GM12878 (cell line): Measurements from ENCODE around the gene HRG. TPM values are rescaled to one million over a fixed set of nuclear protein-coding genes. Genes with fewer than 3 reads are reported as not detected.

Source experiments
- ATAC-seq: fragments of 200-7000 bp; cut with Tn5 transposase; 3 replicates; pipeline ENCODE4 v1.9.1; 2020; ENCODE audit warnings: mild to moderate bottlenecking, moderate library complexity
- BruUV-seq: library from RNA; stranded (reverse); fragments of 400-500 nt; replicated peaks from 2 replicates; lab custom pipeline; 2021; lab: Mats Ljungman, UMichigan
- CTCF ChIA-PET: fragments of 300-600 bp; sonication (Branson Sonifier 250); formaldehyde crosslinking; extraction: SDS; loops from one replicate; lab custom pipeline; 2021; ENCODE audit warnings: inconsistent platforms; lab: Yijun Ruan, JAX
- POLR2A ChIA-PET: fragments of 350-600 bp; formaldehyde crosslinking; extraction: SDS; loops from one replicate; lab custom pipeline; 2021; ENCODE audit warnings: inconsistent platforms; lab: Charles Lee
- RAD21 ChIA-PET: fragments of 300-600 bp; sonication (Branson Sonifier 250); formaldehyde crosslinking; loops from one replicate; lab custom pipeline; 2023; ENCODE audit warnings: antibody characterized with exemption; ENCODE audit not compliant: unreplicated experiment; lab: Charles Lee
- SMC1A ChIA-PET: fragments of 300-600 bp; sonication (Branson Sonifier 250); formaldehyde crosslinking; loops from one replicate; lab custom pipeline; 2023; ENCODE audit not compliant: unreplicated experiment, uncharacterized antibody; lab: Charles Lee
- DNase-seq: peaks from one replicate; pipeline ENCODE4 v3.0.0-alpha.2; 2011; ENCODE audit warnings: low read depth, low spot score
- FAIRE-seq: peaks from 3 replicates; lab custom pipeline; 2011; peaks lifted over from hg19 to GRCh38; lab: Jason Lieb, UNC
- H2AFZ ChIP-seq: 2 replicates; pipeline ENCODE4 v1.6.0; 2011; ENCODE audit warnings: low read depth, low read length, control low read depth; ENCODE audit not compliant: control insufficient read depth
- H3K27ac ChIP-seq: 2 replicates; pipeline ENCODE4 v1.5.1; 2011; ENCODE audit warnings: control low read depth; ENCODE audit not compliant: control insufficient read depth, insufficient read depth
- H3K27me3 ChIP-seq, 2 experiments: replicated peaks in 1 of 2; 2 replicates each; pipeline versions ENCODE4 v1.6.0 to v1.6.1; 2011; ENCODE audit warnings: low read length in 1 of 2; ENCODE audit not compliant: control insufficient read depth in 2 of 2, insufficient read depth in 2 of 2
- H3K36me3 ChIP-seq, 2 experiments: 2 replicates each; pipeline ENCODE4 v1.5.1; 2011; ENCODE audit warnings: low read length in 1 of 2; ENCODE audit not compliant: control insufficient read depth in 2 of 2, insufficient read depth in 2 of 2
- H3K4me1 ChIP-seq: 2 replicates; pipeline ENCODE4 v1.6.1; 2011; ENCODE audit warnings: mild to moderate bottlenecking, low read length, moderate library complexity, mixed read lengths; ENCODE audit not compliant: control insufficient read depth, insufficient read depth
- H3K4me2 ChIP-seq: 2 replicates; pipeline ENCODE4 v1.6.0; 2011; ENCODE audit warnings: control low read depth; ENCODE audit not compliant: control insufficient read depth, insufficient read depth
- H3K4me3 ChIP-seq: fragments of 200-600 bp; sonication (generic); 2 replicates; pipeline ENCODE4 v1.5.1; 2016
- H3K79me2 ChIP-seq: 2 replicates; pipeline ENCODE4 v1.6.0; 2011; ENCODE audit warnings: low read length; ENCODE audit not compliant: control insufficient read depth, insufficient read depth
- H3K9ac ChIP-seq: 2 replicates; pipeline ENCODE4 v1.8.0; 2011; ENCODE audit warnings: low read length, control low read depth, mixed read lengths; ENCODE audit not compliant: control insufficient read depth, insufficient read depth
- H3K9me3 ChIP-seq: replicated peaks from 3 replicates; pipeline ENCODE4 v1.5.1; 2011; ENCODE audit warnings: mild to moderate bottlenecking, low read length; ENCODE audit not compliant: control insufficient read depth, insufficient read depth
- H4K20me1 ChIP-seq: 2 replicates; pipeline ENCODE4 v1.6.0; 2011; ENCODE audit not compliant: control insufficient read depth, insufficient read depth
- CTCF ChIP-seq, 3 experiments: IDR thresholded peaks in 2 of 3; conservative IDR thresholded peaks in 1 of 3; 2 replicates each; pipeline ENCODE4 v1.5.1; 2011; ENCODE audit warnings: low read depth in 3 of 3, low read length in 3 of 3, mild to moderate bottlenecking in 3 of 3, control low read depth in 2 of 3, moderate library complexity in 2 of 3, inconsistent platforms in 1 of 3, mixed read lengths in 1 of 3; ENCODE audit not compliant: control insufficient read depth in 2 of 3, insufficient read depth in 1 of 3; ENCODE audit errors: extremely low read depth in 1 of 3
- EED ChIP-seq: sonication (generic); IDR thresholded peaks from 2 replicates; pipeline ENCODE4 v1.6.1; 2016; ENCODE audit warnings: antibody characterized with exemption, low read depth
- HDGF ChIP-seq: fragments of 450-650 bp; IDR thresholded peaks from 2 replicates; pipeline ENCODE4 v1.6.1; 2016; ENCODE audit warnings: antibody characterized with exemption
- KDM1A ChIP-seq: fragments of 200-600 bp; sonication (generic); IDR thresholded peaks from 2 replicates; pipeline ENCODE4 v1.6.1; 2016; ENCODE audit warnings: borderline replicate concordance
- MEF2B ChIP-seq: fragments of 450-650 bp; IDR thresholded peaks from 2 replicates; pipeline ENCODE4 v1.6.1; 2018; ENCODE audit warnings: mild to moderate bottlenecking, moderate library complexity; ENCODE audit not compliant: partially characterized antibody, poor library complexity, severe bottlenecking
- MYB ChIP-seq: fragments of 150-350 bp; IDR thresholded peaks from 2 replicates; pipeline ENCODE4 v1.6.1; 2014; ENCODE audit warnings: mild to moderate bottlenecking, low read depth, low read length, borderline replicate concordance
- NFYA ChIP-seq: IDR thresholded peaks from 2 replicates; pipeline ENCODE4 v1.6.1; 2011; ENCODE audit warnings: low read depth, mild to moderate bottlenecking, low read length, improper control_type of control experiment, borderline replicate concordance
- PRDM15 ChIP-seq: fragments of 450-650 bp; formaldehyde crosslinking; IDR thresholded peaks from 2 replicates; pipeline ENCODE4 v1.4.0; 2020; ENCODE audit warnings: mild to moderate bottlenecking, moderate library complexity
- RCOR1 ChIP-seq: conservative IDR thresholded peaks from 2 replicates; pipeline ENCODE4 v1.6.1; 2012; ENCODE audit warnings: low read depth, low read length, improper control_type of control experiment
- SMAD5 ChIP-seq: IDR thresholded peaks from 2 replicates; pipeline ENCODE4 v1.6.1; 2016; ENCODE audit warnings: antibody characterized with exemption, low read depth
- SMC3 ChIP-seq: IDR thresholded peaks from 2 replicates; pipeline ENCODE4 v1.6.1; 2011; ENCODE audit warnings: low read length, improper control_type of control experiment, borderline replicate concordance
- SP1 ChIP-seq: IDR thresholded peaks from one replicate; pipeline ENCODE4 v1.6.1; 2011; ENCODE audit warnings: low read depth, low read length
- SUZ12 ChIP-seq: fragments of 200-600 bp; sonication (generic); IDR thresholded peaks from one replicate; pipeline ENCODE4 v1.6.1; 2018; ENCODE audit warnings: antibody characterized with exemption, mild to moderate bottlenecking; ENCODE audit not compliant: unreplicated experiment
- WGBS: methylation state at CpG from one replicate; pipeline ENCODE4 v1.1.6; 2016; ENCODE audit warnings: low lambda C conversion rate; ENCODE audit not compliant: insufficient replicate concordance, insufficient coverage; ENCODE audit errors: missing lambda C conversion rate; 5-methylcytosine and 5-hydroxymethylcytosine counted together
- in situ Hi-C: fragments of 300-500 bp; cut with MboI; formaldehyde crosslinking; loops from 9 replicates; pipeline ENCODE4 v1.14.3; 2018; ENCODE audit warnings: mixed read lengths
- intact Hi-C: fragments of 100-400 bp; cut with micrococcal nuclease; formaldehyde crosslinking; loops from one replicate; pipeline ENCODE4 v1.14.2; 2022; ENCODE audit not compliant: unreplicated experiment
- polyA plus RNA-seq, 11 experiments: library from polyadenylated mRNA; depleted of rRNA in 4 of 11; unstranded in 6 of 11; stranded (reverse) in 5 of 11; fragments of >200 nt; fragmentation: Nextera tagmentation in 4 of 11; fragmentation: Illumina TruSeq in 1 of 11; extraction: Ambion mirVana in 4 of 11; extraction: Trizol in 1 of 11; gene quantifications; 1 replicate in 1 of 11; 2 replicates in 10 of 11; pipeline versions ENCODE4 v1.2.1 to v1.2.3, GENCODE V29; 2011 to 2016; ENCODE audit warnings: inconsistent platforms in 2 of 11, missing spikeins in 2 of 11, low read depth in 1 of 11
- total RNA-seq, 4 experiments: library from RNA; depleted of rRNA in 3 of 4; stranded (reverse); fragments of >200 nt in 3 of 4; fragmentation: Illumina TruSeq in 1 of 4; extraction: Trizol in 1 of 4; gene quantifications; 2 replicates each; pipeline versions ENCODE4 v1.2.1 to v1.2.3, GENCODE V29; 2013 to 2021

Gene HRG
- total and polyA plus RNA-seq, 10 of the 15 experiments (the other 5 are each of a cell fraction or from before 2014, with no cell fraction given) = 0.21 TPM; not detected in 9

DNA sequence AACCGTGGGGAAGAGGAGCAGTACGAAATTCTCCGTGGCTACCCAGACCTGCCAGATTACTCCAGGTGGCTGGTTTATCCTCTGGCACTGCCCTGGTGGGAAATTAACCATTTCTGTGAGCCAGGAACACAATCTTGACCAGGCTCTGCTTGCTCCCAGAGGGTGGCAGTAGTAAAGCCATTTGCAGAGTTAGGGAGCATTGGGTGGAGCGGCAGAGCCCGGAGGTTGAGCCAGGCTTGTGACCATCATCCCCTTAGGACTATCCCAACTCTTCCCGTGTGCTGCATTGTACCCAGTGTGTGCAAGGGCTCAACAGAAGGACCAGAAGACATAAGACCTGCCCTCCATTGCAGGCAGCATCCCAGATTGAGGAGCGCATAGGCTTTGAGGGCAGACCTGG, 56.6 kb downstream of the HRG start:
- intact Hi-C loops = no loop called here
- Histone ChIP-seq H3K79me2 (no peaks in the 10 kb centered on the region), H3K4me1 (no peaks in the 10 kb centered on the region)
- BruUV-seq = no TSS peak
- TF ChIP-seq HDGF = no peak
- 0 out of 6 replicates have a peak, but pooled peaks of 1 of the 3 experiments have one; percentile 5 for TF ChIP-seq CTCF (IDR thresholded peaks at IDR 0.05 in 2 of 3, conservative IDR thresholded peaks at IDR 0.05 in 1 of 3; ENCODE audit: control insufficient read depth in 2 of 3, extremely low read depth in 1 of 3, insufficient read depth in 1 of 3, low read depth in 3 of 3, low read length in 3 of 3)
- peak; percentile 10; the same call in 1 of the 2 replicates for TF ChIP-seq SMC3
- TF ChIP-seq, all 136 proteins: peak for 2
- H3K27ac ChIP-seq = no peak overlapping the region
- ChIA-PET POLR2A (no interaction called here), CTCF (interaction anchor here (1.9 kb wide), 1 partner anchor 105 kb away, joined by 4 read pairs; no protein-coding TSS in a partner anchor), RAD21 (no interaction called here), SMC1A (interaction anchor here (1.3 kb wide), 1 partner anchor 24 kb away, joined by 3 read pairs; no protein-coding TSS in a partner anchor)
- FAIRE-seq = no peak
- no peak for DNase-seq
- H2AFZ ChIP-seq = no peak overlapping the region
- in situ Hi-C loops = no loop called here
- H3K4me3 ChIP-seq = no peak overlapping the region
- no peaks in the 10 kb centered on the region for H4K20me1 ChIP-seq
- no peak overlapping the region for H3K9ac ChIP-seq
- no peaks in the 10 kb centered on the region for H3K36me3 ChIP-seq
- no peak overlapping the region for H3K4me2 ChIP-seq
- H3K9me3 ChIP-seq = no peaks in the 10 kb centered on the region
- no peaks in the 10 kb centered on the region; a peak in 1 of 4 replicates for H3K27me3 ChIP-seq
- ATAC-seq = no peak
- 40% methylated on average over 7 of the region's 7 CpGs for WGBS

DNA sequence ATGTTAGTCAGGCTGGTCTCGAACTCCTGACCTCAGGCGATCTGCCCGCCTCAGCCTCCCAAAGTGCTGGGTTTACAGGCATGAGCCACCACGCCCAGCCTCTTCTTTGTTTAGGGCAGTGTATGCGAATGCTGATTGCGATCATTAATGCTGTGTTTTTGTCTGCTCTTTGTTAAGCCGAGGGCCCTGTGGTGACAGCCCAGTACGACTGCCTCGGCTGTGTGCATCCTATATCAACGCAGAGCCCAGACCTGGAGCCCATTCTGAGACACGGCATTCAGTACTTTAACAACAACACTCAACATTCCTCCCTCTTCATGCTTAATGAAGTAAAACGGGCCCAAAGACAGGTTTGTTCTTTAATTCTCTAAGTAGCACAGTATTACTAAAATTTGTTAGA, 59.1 kb downstream of the HRG start:
- H3K9ac ChIP-seq = no peak overlapping the region
- SMC1A ChIA-PET = no interaction called here
- WGBS = 71% methylated on average over 12 of the region's 12 CpGs
- H3K36me3 ChIP-seq = no peaks in the 10 kb centered on the region
- no peak overlapping the region for H2AFZ ChIP-seq
- H3K27me3 ChIP-seq = no peaks in the 10 kb centered on the region; a peak in 2 of 4 replicates
- BruUV-seq = no TSS peak
- no peaks in the 10 kb centered on the region for H4K20me1 ChIP-seq
- no peak overlapping the region for H3K4me2 ChIP-seq
- no peak for ATAC-seq
- DNase-seq = no peak
- POLR2A ChIA-PET = no interaction called here
- intact Hi-C loops (no loop called here), in situ Hi-C loops (no loop called here)
- FAIRE-seq = no peak
- no peaks in the 10 kb centered on the region for H3K4me1 ChIP-seq
- RAD21 ChIA-PET = no interaction called here
- no peak overlapping the region for H3K27ac ChIP-seq
- H3K4me3 ChIP-seq = no peak overlapping the region
- no peaks in the 10 kb centered on the region for H3K9me3 ChIP-seq
- no peaks in the 10 kb centered on the region for H3K79me2 ChIP-seq
- CTCF ChIA-PET = no interaction called here
- TF ChIP-seq MYB (no peak), SP1 (no peak), PRDM15 (CRISPR knock-in tag) (no peak), NFYA (no peak), SMAD5 (no peak), KDM1A (no peak), EED (no peak), MEF2B (no peak), RCOR1 (no peak), SUZ12 (no peak)
